Ovary (tissue), 3 donors: Measurements from ENCODE around the gene SH3BGRL3.
"Not testable (repeated sequence)": the region's sequence is repeated elsewhere in the genome, so short reads cannot be mapped to it uniquely, and the experiment has no call there.

Experiments used
- EP300 ChIP-seq: sonication (generic); formaldehyde crosslinking; IDR thresholded peaks from one replicate; pipeline ENCODE4 v1.6.1; 2017; ENCODE audit warnings: antibody characterized with exemption
- POLR2A ChIP-seq: fragments of 450-650 bp; IDR thresholded peaks from one replicate; pipeline ENCODE4 v1.6.1; 2017; ENCODE audit warnings: antibody characterized with exemption, mild to moderate bottlenecking, moderate library complexity
- TF ChIP-seq, protein P1 (sequence below), 3 donors: fragments of 450-650 bp in 2 of 3; fragments of 200-600 bp in 1 of 3; IDR thresholded peaks; one replicate each; pipeline versions ENCODE4 v1.5.1 to v1.8.0; 2016 to 2022; ENCODE audit warnings: antibody characterized with exemption in 3 of 3, mild to moderate bottlenecking in 1 of 3
- donor health status: DM: no; HTN: no; CAD: no.

DNA sequence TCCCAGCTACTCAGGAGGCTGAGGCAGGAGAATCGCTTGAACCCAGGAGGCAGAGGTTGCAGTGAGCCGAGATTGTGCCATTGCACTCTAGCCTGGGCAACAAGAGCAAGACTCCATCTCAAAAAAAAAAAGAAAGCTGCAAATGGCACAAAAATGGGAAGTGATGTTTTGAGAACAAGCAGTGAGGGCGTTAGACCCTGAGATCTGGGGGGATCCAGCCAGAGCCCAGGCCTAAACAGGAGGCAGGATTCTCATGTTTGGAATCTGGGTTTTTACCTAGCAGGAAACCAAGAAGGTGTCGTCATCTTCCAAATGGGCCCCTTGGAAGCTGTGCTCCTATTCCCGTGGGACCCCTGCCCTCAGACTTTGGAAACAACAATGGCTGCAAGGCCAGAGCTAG lies 12.8 kb downstream of the SH3BGRL3 start:
- TF ChIP-seq POLR2A, EP300: not testable (repeated sequence)
- TF ChIP-seq, protein P1, sequence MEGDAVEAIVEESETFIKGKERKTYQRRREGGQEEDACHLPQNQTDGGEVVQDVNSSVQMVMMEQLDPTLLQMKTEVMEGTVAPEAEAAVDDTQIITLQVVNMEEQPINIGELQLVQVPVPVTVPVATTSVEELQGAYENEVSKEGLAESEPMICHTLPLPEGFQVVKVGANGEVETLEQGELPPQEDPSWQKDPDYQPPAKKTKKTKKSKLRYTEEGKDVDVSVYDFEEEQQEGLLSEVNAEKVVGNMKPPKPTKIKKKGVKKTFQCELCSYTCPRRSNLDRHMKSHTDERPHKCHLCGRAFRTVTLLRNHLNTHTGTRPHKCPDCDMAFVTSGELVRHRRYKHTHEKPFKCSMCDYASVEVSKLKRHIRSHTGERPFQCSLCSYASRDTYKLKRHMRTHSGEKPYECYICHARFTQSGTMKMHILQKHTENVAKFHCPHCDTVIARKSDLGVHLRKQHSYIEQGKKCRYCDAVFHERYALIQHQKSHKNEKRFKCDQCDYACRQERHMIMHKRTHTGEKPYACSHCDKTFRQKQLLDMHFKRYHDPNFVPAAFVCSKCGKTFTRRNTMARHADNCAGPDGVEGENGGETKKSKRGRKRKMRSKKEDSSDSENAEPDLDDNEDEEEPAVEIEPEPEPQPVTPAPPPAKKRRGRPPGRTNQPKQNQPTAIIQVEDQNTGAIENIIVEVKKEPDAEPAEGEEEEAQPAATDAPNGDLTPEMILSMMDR (IDR thresholded peaks at IDR 0.05), result not testable (repeated sequence)
